Measurements from ENCODE around the gene DOCK1. TPM values are rescaled to one million over a fixed set of nuclear protein-coding genes. Genes with fewer than 3 reads are reported as not detected.
A peak's percentile ranks its signal among the peaks of the same experiment; 100 is the strongest.

DOCK1 gene
- total and polyA plus RNA-seq, 5 donors, result 7.8 to 23.1 (median 20.8) TPM

DNA sequence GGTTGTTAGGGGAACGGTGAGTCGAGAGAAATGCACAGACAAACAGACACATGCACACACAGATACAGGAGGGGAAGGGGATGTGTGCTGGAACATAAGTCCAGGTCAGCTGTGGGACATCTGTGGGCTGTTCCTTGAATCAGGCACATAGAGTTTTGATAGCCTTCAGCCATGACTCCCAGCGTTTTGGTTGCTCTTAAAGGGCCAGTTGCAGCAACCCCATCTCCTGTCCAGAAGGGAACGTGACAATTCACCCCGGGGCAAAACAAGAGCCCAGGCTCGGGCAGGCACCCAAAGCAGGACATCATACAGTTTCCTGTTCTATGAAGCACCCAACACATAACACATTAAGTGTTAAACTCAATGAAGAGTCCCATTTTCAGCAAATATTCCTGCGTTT, 281.6 kb downstream of the DOCK1 start:
- no peak for ATAC-seq
- no peaks in the 10 kb centered on the region for H3K4me1 ChIP-seq (ENCODE audit: control insufficient read depth, insufficient read depth, low read length)

DNA sequence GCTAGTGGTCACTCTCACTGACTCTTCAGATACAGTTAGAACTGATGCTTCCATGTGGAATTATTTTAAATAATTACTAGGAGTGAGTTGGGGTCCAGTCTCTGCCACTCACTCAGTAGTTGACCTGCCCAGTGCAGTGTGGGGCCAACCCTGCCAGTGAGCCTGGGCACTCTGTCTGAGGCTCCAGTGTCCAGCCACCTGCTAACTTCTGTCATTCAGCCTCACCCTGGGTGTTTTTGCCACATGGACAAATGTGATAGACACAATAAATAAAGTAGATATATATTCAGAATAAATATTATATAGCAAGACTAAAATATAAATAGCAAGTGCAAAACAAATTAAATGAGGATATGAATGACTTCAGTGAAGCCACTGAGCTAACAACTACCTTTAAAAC, 284.0 kb downstream of the DOCK1 start:
- no peak for DNase-seq
- ATAC-seq, result no peak
- H3K9me3 ChIP-seq (ENCODE audit: control insufficient read depth, low read length), result no peaks in the 10 kb centered on the region
- intact Hi-C loops (cut with DNase I), result no loop called here
- no peaks in the 10 kb centered on the region for H3K4me1 ChIP-seq (ENCODE audit: control insufficient read depth, insufficient read depth, low read length)
- no peak overlapping the region for H3K27ac ChIP-seq (ENCODE audit: low read length)
- H3K27me3 ChIP-seq (ENCODE audit: control insufficient read depth, insufficient read depth), result no peaks in the 10 kb centered on the region
- H3K4me3 ChIP-seq (ENCODE audit: low read length), result no peak overlapping the region

More for the DNA sequence above, 281.6 kb downstream of the DOCK1 start:
- no peak overlapping the region for H3K27ac ChIP-seq (ENCODE audit: low read length)
- 57% methylated on average over 7 of the region's 7 CpGs for WGBS
- DNase-seq, result no peak
- no peaks in the 10 kb centered on the region for H3K27me3 ChIP-seq (ENCODE audit: control insufficient read depth, insufficient read depth)
- H3K4me3 ChIP-seq (ENCODE audit: low read length), result no peak overlapping the region
- intact Hi-C loops (cut with DNase I), result no loop called here
- H3K9me3 ChIP-seq (ENCODE audit: control insufficient read depth, low read length), result no peaks in the 10 kb centered on the region

DNA sequence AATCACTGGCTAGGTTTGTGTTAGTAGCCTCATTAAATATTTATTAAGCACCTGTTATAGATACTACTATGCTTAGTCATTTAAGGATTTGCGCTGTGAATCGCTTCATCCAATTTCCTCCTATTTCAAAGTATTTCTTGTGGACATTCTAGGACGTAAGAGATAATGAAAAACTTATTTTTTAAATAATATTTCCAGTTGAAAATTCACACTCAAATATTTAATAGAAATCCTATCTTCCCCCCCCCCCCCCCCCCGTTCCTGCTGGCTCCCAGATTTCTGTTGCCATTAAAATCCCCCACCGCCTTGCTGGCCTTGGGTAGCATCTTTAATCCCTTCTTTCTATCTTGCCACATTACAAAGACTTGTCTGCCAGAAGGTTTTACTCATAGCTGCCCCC, 285.2 kb downstream of the DOCK1 start:
- DNase-seq, result no peak
- no peaks in the 10 kb centered on the region for H3K9me3 ChIP-seq (ENCODE audit: control insufficient read depth, low read length)
- no peak for ATAC-seq
- H3K27me3 ChIP-seq (ENCODE audit: control insufficient read depth, insufficient read depth), result no peaks in the 10 kb centered on the region
- 75% methylated on average over 5 of the region's 5 CpGs for WGBS
- no peaks in the 10 kb centered on the region for H3K4me1 ChIP-seq (ENCODE audit: control insufficient read depth, insufficient read depth, low read length)
- no peak overlapping the region for H3K27ac ChIP-seq (ENCODE audit: low read length)
- intact Hi-C loops (cut with DNase I), result no loop called here
- H3K4me3 ChIP-seq (ENCODE audit: low read length), result no peak overlapping the region

DNA sequence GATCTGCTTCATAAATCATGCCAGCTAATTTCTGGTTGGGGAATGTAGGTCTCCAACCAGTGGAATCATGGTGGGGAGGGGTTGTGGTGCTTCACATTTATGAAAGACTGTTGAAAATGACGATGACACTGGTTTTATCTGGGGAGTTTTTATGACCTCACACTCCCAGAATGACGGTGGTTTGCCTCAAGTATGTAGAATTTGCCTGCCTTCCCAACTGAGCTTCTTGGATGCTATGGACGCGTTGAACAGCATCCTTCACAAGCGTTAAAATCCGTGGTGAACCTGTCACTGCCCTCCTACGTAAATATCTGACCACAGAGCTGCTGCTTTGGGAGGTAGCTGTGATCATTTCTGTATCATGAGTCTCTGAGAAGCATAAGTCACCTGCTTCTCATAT, 287.9 kb downstream of the DOCK1 start:
- H3K4me3 ChIP-seq (ENCODE audit: low read length), result no peak overlapping the region
- ATAC-seq, result no peak
- H3K27me3 ChIP-seq (ENCODE audit: control insufficient read depth, insufficient read depth), result no peaks in the 10 kb centered on the region
- no peak for DNase-seq
- 77% methylated on average over 7 of the region's 7 CpGs for WGBS
- H3K9me3 ChIP-seq (ENCODE audit: control insufficient read depth, low read length), result no peaks in the 10 kb centered on the region
- no peak overlapping the region for H3K27ac ChIP-seq (ENCODE audit: low read length)
- no peaks in the 10 kb centered on the region for H3K4me1 ChIP-seq (ENCODE audit: control insufficient read depth, insufficient read depth, low read length)
- intact Hi-C loops (cut with DNase I), result no loop called here

DNA sequence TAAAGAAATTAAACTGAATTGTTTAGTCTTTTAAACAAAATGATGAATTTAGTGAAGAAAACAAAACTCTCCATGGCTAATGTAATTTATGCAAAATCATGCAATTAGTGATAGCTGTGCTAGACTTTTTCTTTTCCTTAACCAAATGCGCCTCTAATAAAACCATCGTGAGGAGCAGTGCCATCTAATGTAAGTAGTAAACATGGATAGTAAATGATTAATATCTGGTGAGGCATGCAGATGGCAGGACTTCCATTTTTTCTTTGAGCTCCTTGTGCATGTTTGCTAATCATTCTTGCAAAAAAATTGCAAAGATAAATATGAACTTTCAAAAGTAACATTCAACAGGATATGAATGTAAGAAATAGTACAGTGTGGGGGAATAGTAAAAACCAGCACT, 288.9 kb downstream of the DOCK1 start:
- WGBS, result 90% methylated on average over 2 of the region's 2 CpGs
- no peaks in the 10 kb centered on the region for H3K9me3 ChIP-seq (ENCODE audit: control insufficient read depth, low read length)
- no peaks in the 10 kb centered on the region for H3K27me3 ChIP-seq (ENCODE audit: control insufficient read depth, insufficient read depth)
- no peak overlapping the region for H3K4me3 ChIP-seq (ENCODE audit: low read length)
- intact Hi-C loops (cut with DNase I), result no loop called here
- no peak overlapping the region for H3K27ac ChIP-seq (ENCODE audit: low read length)
- DNase-seq (no peak), ATAC-seq (no peak)
- no peaks in the 10 kb centered on the region for H3K4me1 ChIP-seq (ENCODE audit: control insufficient read depth, insufficient read depth, low read length)

DNA sequence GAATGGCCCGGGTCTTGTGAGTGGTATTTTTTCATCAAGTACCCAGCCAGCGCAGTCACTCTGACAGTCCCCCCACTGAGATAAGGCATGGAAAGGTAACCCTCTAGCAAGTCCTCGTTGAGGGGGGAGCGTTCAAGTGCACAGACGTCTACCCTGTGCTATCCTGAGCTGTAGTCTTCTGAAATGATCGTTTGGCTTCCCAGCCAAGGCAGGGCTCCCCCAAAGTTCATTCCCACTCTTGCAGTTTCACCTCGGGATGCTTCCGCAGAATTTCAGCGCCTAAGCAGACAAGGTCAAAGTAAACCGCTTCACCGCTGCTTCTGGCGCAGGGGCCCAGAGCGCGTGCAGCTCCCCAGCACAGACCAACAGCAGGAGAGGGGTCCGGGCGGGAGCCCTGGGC, 289.4 kb downstream of the DOCK1 start:
- Histone ChIP-seq H3K9me3 (ENCODE audit: control insufficient read depth, low read length) (no peaks in the 10 kb centered on the region), H3K4me1 (ENCODE audit: control insufficient read depth, insufficient read depth, low read length) (no peaks in the 10 kb centered on the region), H3K4me3 (ENCODE audit: low read length) (no peak overlapping the region), H3K27me3 (ENCODE audit: control insufficient read depth, insufficient read depth) (no peaks in the 10 kb centered on the region), H3K27ac (ENCODE audit: low read length) (no peak overlapping the region)
- WGBS, result 56% methylated on average over 16 of the region's 16 CpGs
- DNase-seq, result no peak
- intact Hi-C loops (cut with DNase I), result no loop called here
- no peak for ATAC-seq

DNA sequence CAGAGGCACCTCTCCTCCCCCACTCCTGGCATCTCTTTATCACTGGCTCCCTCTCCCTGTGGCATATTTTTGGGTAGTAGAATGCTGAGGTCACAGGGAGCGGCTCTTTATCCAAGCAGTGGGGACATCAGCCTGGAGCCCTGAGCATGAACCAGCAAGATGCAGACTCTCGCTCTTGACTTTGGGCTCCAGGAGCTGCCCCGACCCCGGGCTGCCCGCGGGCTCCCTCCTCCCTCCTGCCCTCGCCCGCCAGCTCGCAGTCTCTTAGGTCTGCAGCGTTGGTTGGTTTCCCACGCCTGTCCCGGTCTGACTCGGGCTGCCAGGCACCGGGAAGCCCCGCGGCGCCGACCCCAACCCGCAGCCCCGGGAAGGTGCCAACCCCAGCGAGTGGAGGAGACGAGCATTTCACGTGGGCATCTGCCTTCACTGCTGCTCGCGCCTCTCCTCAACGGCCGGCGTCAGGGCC, 289.8 kb downstream of the DOCK1 start:
- intact Hi-C loops (cut with DNase I), result no loop called here
- H3K4me3 ChIP-seq (ENCODE audit: low read length), result peak overlapping the region; percentile 53
- no peak overlapping the region for H3K27ac ChIP-seq (ENCODE audit: low read length)
- no peaks in the 10 kb centered on the region for H3K4me1 ChIP-seq (ENCODE audit: control insufficient read depth, insufficient read depth, low read length)
- WGBS, result 5% methylated on average over 28 of the region's 28 CpGs
- peak in 1 of 2 donors; percentile 22 for ATAC-seq
- DNase-seq, result no peak
- H3K9me3 ChIP-seq (ENCODE audit: control insufficient read depth, low read length), result no peaks in the 10 kb centered on the region
- no peaks in the 10 kb centered on the region for H3K27me3 ChIP-seq (ENCODE audit: control insufficient read depth, insufficient read depth)

DNA sequence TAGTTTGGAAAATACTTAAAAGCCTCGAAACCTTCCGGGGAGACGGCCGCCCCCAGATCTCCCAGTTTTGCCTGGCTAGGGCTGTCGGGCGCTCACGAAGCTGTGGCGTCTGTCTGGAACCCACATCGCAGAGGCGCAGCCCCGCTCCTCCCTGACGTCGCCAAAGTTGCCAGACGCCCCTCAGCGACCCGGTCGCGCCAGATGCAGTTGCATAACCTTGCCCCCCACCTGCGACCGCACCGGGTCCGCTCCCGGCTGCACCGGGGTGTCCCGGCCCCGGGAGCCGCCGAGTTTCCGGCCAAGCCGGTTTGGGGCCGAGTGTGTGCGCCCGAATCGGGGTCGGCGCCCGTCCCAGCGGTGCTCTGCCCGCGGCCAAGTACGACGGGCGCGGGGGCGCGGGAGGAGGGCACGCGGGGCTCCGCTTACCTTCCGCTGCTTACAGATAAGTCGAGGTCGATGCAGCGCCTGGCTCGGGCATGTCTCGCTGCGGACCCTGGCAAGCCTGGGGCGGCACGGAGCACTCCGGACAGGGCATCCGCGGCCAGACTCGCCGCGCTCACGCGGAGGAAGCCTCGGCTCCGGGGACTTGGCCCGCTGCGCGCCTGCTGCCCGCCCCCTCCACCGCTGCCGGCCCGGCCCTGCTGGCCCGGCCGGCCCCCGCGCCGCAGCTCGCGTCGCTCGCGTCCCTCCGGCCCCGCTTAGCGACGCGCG, 290.5 kb downstream of the DOCK1 start:
- intact Hi-C loops (cut with DNase I), result no loop called here
- Histone ChIP-seq H3K27me3 (ENCODE audit: control insufficient read depth, insufficient read depth) (no peaks in the 10 kb centered on the region), H3K27ac (ENCODE audit: low read length) (no peak overlapping the region), H3K9me3 (ENCODE audit: control insufficient read depth, low read length) (no peaks in the 10 kb centered on the region), H3K4me1 (ENCODE audit: control insufficient read depth, insufficient read depth, low read length) (no peaks in the 10 kb centered on the region), H3K4me3 (ENCODE audit: low read length) (peak overlapping the region; percentile 53)
- whole genome bisulfite sequencing, result under 1% methylated on average over 91 of the region's 91 CpGs
- DNase-seq (peak in 2 of 3 donors; percentile 63 to 65), ATAC-seq (peak; percentile 24 to 39)

DNA sequence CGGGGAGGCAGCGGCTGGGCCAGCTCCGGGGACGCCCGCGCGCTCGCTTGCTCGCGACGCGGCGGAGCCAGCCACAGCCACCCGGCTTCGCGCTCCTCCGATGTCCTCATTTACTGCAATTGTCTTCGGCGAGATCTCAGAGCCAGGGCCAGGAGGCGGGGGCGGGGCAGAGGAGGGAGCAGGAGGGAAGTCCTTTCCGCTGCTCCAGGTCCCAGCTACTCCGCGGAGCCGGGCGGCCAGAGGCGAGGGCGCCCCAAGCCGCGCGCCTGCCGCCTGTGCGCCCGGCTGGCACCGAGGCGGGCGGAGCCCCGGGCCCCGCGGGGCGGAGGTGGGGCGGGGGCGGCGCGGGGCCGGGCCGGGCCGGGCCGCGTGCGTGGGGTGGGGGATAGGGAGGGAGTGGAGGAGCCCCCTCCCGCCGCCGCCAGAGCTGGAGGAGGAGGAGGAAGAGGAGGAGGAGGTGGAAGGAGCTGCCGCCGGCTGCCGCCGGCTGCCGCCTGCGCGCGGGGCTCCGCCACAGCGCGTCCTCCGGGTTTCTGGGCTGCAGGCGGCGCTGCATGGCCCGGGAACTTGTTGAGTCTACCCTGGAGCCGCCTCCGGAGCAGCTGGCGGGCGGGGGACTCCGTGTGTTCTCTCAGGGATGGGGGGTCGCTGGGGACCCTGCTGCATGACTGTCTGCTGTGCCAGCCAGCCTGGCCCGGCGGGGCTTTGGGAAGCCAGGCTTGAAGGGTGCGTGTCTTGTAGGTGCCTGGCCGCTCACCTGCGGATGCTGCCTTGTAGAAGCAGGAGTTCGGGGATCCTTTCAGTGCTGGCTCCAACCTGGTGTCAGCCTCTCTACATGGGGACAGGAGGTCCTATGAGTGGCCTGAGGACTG, 291.3 kb downstream of the DOCK1 start, which contains the start of gene INSYN2A:
Gene INSYN2A (minus strand): TSS at position 310 of the 872 bp plus-strand sequence. CDS start 20,196 bp downstream, outside the sequence.
- ATAC-seq, result peak; percentile 57 to 72
- DNase-seq, result peak; percentile 31 to 77 (median 72)
- no peaks in the 10 kb centered on the region for H3K9me3 ChIP-seq (ENCODE audit: control insufficient read depth, low read length)
- no peaks in the 10 kb centered on the region for H3K4me1 ChIP-seq (ENCODE audit: control insufficient read depth, insufficient read depth, low read length)
- no peak within 1 kb of the TSS for H3K27ac ChIP-seq (ENCODE audit: low read length)
- H3K27me3 ChIP-seq (ENCODE audit: control insufficient read depth, insufficient read depth), result no peaks in the 10 kb centered on the region
- intact Hi-C loops (cut with DNase I), result no loop called here
- 4% methylated on average over 79 of the region's 81 CpGs for WGBS
- H3K4me3 ChIP-seq (ENCODE audit: low read length), result peak within 1 kb of the TSS; percentile 53

DNA sequence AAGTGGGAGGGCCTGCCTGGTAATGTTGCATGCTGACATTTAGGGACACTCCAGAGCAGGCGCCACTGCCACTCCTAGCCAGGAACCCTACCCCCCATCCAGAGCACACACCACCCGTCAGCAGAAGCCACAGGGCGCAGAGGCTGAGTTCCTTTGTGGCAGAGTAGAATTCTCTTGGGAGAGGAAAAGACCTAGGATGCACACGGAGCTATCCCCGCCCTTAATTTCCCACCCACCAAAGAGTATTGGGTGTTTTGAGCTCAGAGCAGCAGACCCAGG, 291.9 kb downstream of the DOCK1 start:
- intact Hi-C loops (cut with DNase I), result no loop called here
- no peaks in the 10 kb centered on the region for H3K9me3 ChIP-seq (ENCODE audit: control insufficient read depth, low read length)
- H3K27ac ChIP-seq (ENCODE audit: low read length), result no peak overlapping the region
- DNase-seq (no peak), ATAC-seq (peak in 1 of 2 donors; percentile 22)
- WGBS, result 68% methylated on average over 5 of the region's 5 CpGs
- H3K27me3 ChIP-seq (ENCODE audit: control insufficient read depth, insufficient read depth), result no peaks in the 10 kb centered on the region
- H3K4me3 ChIP-seq (ENCODE audit: low read length), result no peak overlapping the region
- H3K4me1 ChIP-seq (ENCODE audit: control insufficient read depth, insufficient read depth, low read length), result no peaks in the 10 kb centered on the region

DNA sequence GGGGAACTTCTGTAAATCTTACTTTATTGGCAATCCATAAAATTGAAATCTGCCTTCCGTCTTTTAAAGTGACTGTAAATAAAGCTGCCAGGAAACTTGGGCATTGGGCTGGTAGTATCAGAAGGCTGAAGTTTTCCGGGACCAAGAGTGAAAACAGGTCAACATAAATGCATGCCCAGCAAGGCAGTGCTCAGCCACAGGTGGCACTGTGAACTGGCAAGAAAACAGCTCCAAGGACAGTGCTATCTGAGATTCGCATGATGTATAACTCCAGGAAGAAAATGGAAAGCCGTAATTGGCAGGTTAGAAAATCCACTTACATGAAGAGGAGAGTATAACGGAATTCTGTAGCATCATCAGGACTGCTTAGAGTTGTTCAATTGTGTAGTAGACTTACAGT, 293.1 kb downstream of the DOCK1 start:
- 96% methylated on average over 5 of the region's 5 CpGs for WGBS
- no peak for ATAC-seq

More for the DNA sequence above, 293.1 kb downstream of the DOCK1 start:
- Histone ChIP-seq H3K27ac (ENCODE audit: low read length) (no peak overlapping the region), H3K4me3 (ENCODE audit: low read length) (no peak overlapping the region), H3K9me3 (ENCODE audit: control insufficient read depth, low read length) (no peaks in the 10 kb centered on the region), H3K4me1 (ENCODE audit: control insufficient read depth, insufficient read depth, low read length) (no peaks in the 10 kb centered on the region), H3K27me3 (ENCODE audit: control insufficient read depth, insufficient read depth) (no peaks in the 10 kb centered on the region)
- intact Hi-C loops (cut with DNase I), result no loop called here
- DNase-seq, result no peak

Data from right cardiac atrium (tissue), 5 donors.